GM19395 (cell line): ENCODE data around the gene GLP2R.

ENCODE experiments used
- ATAC-seq: cut with Tn5 transposase; IDR thresholded peaks from one replicate; pipeline ENCODE4 v1.9.1; 2021; ENCODE audit warnings: mild to moderate bottlenecking, moderate library complexity; ENCODE audit not compliant: unreplicated experiment

GLP2R gene

DNA sequence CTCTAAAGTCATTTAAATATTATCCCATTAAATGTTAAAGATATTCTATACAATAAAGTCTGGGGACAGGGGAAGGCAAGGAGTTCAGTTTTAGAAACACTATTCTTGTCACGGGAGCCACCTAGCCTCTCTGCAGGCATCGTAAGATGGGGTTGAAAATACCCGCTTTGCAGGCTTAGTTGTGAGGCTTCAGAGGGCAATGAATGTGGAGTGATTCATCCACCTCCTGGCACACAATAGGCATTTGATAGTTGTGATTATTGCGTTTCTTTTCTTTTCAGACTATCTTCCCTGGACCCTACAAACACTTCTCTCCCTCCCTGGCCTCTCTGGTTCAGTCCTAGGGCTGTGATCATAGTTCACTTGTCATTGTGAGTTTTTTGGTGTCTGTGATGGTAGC lies 19.6 kb downstream of the GLP2R start:
- no peak for ATAC-seq

- no peak for ATAC-seq
Measured at GRCh38 chr17:9850151-9850550, 24.4 kb downstream of the GLP2R start.

GRCh38 chr17:9854255-9854654 lies 28.5 kb downstream of the GLP2R start:
- no peak for ATAC-seq

GRCh38 chr17:9855036-9855435 lies 29.3 kb downstream of the GLP2R start:
- no peak for ATAC-seq

DNA sequence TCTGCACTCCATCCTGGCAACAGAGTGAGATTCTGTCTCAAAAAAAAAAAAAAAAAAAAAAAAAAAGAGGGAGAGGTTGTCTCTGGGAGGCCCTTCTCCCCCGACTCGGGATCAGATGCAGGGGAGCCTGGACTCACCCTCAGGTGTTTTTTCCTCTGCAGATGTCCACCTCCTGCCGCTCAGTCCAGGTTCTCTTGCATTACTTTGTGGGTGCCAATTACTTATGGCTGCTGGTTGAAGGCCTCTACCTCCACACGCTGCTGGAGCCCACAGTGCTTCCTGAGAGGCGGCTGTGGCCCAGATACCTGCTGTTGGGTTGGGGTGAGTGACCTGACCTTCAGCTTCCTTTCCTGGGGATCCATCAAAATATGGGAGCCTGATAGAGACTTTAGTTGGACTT lies 34.1 kb downstream of the GLP2R start:
- ATAC-seq, result no peak

- no peak for ATAC-seq
Measured at GRCh38 chr17:9860851-9861250, 35.1 kb downstream of the GLP2R start.

GRCh38 chr17:9862220-9862619 lies 36.5 kb downstream of the GLP2R start:
- no peak for ATAC-seq

GRCh38 chr17:9862949-9863348 lies 37.2 kb downstream of the GLP2R start:
- ATAC-seq, result no peak

GRCh38 chr17:9865586-9865985 lies 39.9 kb downstream of the GLP2R start:
- ATAC-seq, result no peak

DNA sequence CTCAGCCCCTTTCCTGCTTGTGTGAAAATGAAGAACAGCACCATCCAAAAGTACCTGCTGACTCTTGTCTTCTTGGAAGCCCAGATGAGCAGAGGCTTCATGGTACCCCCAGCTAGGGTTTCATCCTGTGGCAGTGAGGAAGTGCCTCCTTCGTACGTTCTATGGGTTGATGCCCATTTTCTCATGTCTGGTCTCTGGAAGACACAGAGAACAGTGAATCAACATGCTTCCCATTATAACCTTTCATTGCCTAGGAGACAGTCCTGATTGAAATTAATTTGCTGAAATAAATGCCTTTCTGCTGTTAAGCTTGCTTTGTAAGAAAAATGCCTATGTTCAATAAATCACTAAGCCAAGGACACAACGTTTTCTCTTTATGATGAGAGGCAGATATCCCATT lies 42.8 kb downstream of the GLP2R start:
- ATAC-seq, result no peak

DNA sequence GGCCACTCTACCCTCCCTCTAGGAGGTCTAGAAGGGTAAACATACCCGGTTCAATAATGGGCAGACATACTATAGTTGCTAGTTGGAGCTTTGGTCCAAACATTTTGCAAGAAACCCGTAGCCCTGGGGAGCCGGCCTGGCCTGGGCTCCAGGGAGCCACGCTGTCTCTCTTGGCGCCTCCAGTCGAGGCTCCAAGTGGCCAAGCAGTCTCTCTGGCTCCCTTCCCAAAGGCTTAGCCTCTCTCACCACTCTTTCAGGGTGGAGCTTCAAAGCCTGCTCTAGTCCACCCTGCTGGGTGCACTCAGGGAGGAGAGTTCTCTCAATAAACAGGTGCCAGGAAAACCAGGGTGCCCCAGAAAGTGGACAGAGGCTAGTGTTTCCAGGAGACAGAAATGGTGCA lies 47.1 kb downstream of the GLP2R start:
- ATAC-seq, result no peak

DNA sequence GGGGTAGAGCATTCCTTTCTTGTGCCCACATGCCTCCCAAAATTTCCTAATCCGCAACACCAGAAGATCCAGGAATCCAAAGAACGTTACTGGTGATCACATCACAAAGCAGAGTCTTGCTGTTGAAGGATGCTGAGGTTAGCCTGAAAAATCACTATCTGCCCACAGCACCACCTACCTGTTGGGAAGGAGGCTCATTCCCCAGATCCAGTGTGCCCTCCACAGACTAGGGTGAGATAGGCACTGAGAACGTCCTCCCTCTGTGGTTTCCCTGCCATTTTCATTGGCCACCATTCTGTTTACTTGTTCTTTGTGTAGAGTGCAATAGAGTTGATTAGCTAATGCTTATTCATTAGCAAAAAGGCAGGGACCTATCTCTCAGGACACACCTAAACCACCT lies 49.0 kb downstream of the GLP2R start:
- no peak for ATAC-seq

- ATAC-seq, result no peak
Measured at GRCh38 chr17:9875441-9875840, 49.7 kb downstream of the GLP2R start.

- no peak for ATAC-seq
Measured at GRCh38 chr17:9878356-9878755, 52.6 kb downstream of the GLP2R start.

- no peak for ATAC-seq
Measured at GRCh38 chr17:9878786-9879525, 53.2 kb downstream of the GLP2R start.

GRCh38 chr17:9880582-9880999 lies 54.9 kb downstream of the GLP2R start:
- ATAC-seq, result no peak

- no peak for ATAC-seq
Measured at GRCh38 chr17:9883451-9883850, 57.7 kb downstream of the GLP2R start.

GRCh38 chr17:9886141-9886930 lies 60.6 kb downstream of the GLP2R start:
- ATAC-seq, result no peak

DNA sequence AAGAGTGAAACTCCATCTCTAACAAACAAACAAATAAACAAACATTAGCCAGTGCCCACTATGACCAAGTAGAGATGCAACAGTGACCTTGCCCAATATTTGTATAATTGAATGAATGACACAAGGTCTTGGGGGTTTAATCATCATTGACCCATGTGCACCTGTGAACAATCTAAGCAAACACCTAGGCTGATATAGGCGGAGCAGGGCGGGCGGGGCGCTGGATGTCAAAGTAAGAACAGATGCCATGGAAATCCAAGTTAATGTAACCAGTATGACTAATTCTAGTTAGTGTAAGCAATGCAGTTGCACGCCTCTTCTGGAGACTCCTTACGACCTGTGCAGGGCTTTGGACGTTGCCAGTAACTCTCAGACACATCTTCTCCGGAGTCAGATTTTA lies 61.8 kb downstream of the GLP2R start:
- ATAC-seq, result no peak

GRCh38 chr17:9890124-9890523 lies 64.4 kb downstream of the GLP2R start:
- ATAC-seq, result no peak

DNA sequence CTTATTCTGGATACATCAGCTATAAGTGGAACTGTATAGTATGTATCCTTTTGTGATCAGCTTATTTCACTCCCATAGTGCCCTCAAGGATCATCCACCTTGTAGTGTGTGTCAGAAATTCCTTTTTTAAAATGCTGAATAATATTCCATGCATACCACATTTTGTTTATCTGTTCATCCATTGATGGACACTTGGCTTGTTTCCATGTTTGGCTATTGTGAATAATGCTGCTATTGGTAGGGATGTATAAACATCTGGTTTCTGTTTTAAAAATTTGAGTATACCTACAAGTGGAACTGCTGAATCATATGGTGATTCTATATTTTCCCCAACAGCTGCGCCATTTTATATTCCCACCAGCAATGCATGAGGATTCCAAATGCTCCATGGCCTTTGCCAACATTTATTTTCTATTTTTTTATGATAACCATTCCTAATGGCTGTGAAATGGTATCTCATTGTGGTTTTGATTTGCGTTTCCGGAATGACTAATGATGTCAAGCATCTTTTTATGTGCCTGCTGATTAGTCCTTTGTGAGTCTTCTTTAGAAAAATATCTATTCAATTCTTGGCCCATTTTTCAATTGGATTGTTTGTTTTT lies 67.8 kb downstream of the GLP2R start:
- no peak for ATAC-seq

- ATAC-seq, result no peak
Measured at GRCh38 chr17:9894231-9894630, 68.5 kb downstream of the GLP2R start.
